K562 (cell line): ENCODE measurements around the gene WDR31. TPM values are rescaled to one million over a fixed set of nuclear protein-coding genes. Genes with fewer than 3 reads are reported as not detected.

Experiments used
- ATAC-seq: fragments of 200-7000 bp; cut with Tn5 transposase; 3 replicates; pipeline ENCODE4 v1.9.1; 2020; ENCODE audit warnings: moderate library complexity
- BruUV-seq: library from RNA; stranded (reverse); fragments of 400-500 nt; replicated peaks from 2 replicates; lab custom pipeline; 2021; lab: Mats Ljungman, UMichigan
- CTCF ChIA-PET: fragments of 300-600 bp; formaldehyde crosslinking; extraction: SDS; loops from one replicate; lab custom pipeline; 2021; ENCODE audit warnings: low intra/inter-chr PET ratio; lab: Yijun Ruan, JAX
- POLR2A ChIA-PET: fragments of 300-600, 350-650 bp; sonication (Branson Sonifier 250); formaldehyde crosslinking; extraction: SDS; loops from one replicate; lab custom pipeline; 2021; ENCODE audit warnings: antibody characterized with exemption, inconsistent platforms; lab: Yijun Ruan, JAX
- DNase-seq, 4 experiments: peaks; one replicate each; pipeline versions ENCODE4 v3.0.0 to v3.0.0-alpha.2; 2011 to 2018; ENCODE audit warnings: low spot score in 3 of 4, mixed read lengths in 3 of 4; ENCODE audit errors: extremely low read depth in 1 of 4
- FAIRE-seq: peaks from 2 replicates; lab custom pipeline; 2011; peaks lifted over from hg19 to GRCh38; lab: Jason Lieb, UNC
- H2AFZ ChIP-seq: 2 replicates; pipeline ENCODE4 v1.6.0; 2011; ENCODE audit warnings: low read depth, low read length, control low read depth, inconsistent platforms
- H3K27ac ChIP-seq: fragments of 200-600 bp; 3 replicates; pipeline ENCODE4 v1.8.0; 2011; ENCODE audit warnings: low read depth, mild to moderate bottlenecking, control low read depth, inconsistent platforms, low read length, moderate library complexity, mixed read lengths; ENCODE audit errors: extremely low read depth
- H3K27me3 ChIP-seq, 2 experiments: fragments of 300-600 bp in 1 of 2; 2 replicates in 1 of 2; 3 replicates in 1 of 2; pipeline versions ENCODE4 v1.6.0 to v1.8.0; 2011; ENCODE audit warnings: inconsistent platforms in 2 of 2, low read length in 2 of 2, mild to moderate bottlenecking in 1 of 2, mixed read lengths in 1 of 2, moderate library complexity in 1 of 2; ENCODE audit not compliant: control insufficient read depth in 2 of 2, insufficient read depth in 2 of 2
- H3K36me3 ChIP-seq: fragments of 300-600 bp; 3 replicates; pipeline ENCODE4 v1.8.0; 2011; ENCODE audit warnings: mild to moderate bottlenecking, low read length, inconsistent platforms; ENCODE audit not compliant: control insufficient read depth, insufficient read depth
- H3K4me1 ChIP-seq, 2 experiments: fragments of 200-600 bp in 1 of 2; replicated peaks in 1 of 2; 2 replicates in 1 of 2; 3 replicates in 1 of 2; pipeline versions ENCODE4 v1.5.1 to v1.8.0; 2011; ENCODE audit warnings: inconsistent platforms in 2 of 2, low read length in 2 of 2, mild to moderate bottlenecking in 1 of 2, mixed read lengths in 1 of 2, moderate library complexity in 1 of 2; ENCODE audit not compliant: control insufficient read depth in 2 of 2, insufficient read depth in 2 of 2
- H3K4me2 ChIP-seq: 2 replicates; pipeline ENCODE4 v1.6.1; 2011; ENCODE audit warnings: low read length, control low read depth, inconsistent platforms, mixed read lengths; ENCODE audit not compliant: insufficient read depth
- H3K4me3 ChIP-seq: fragments of 200-600 bp; sonication (generic), shearing (Covaris generic); 2 replicates; pipeline ENCODE4 v1.5.1; 2016; ENCODE audit warnings: control low read depth, inconsistent platforms
- H3K79me2 ChIP-seq: fragments of 200-600 bp; 3 replicates; pipeline ENCODE4 v1.8.0; 2011; ENCODE audit warnings: low read length, inconsistent platforms; ENCODE audit not compliant: control insufficient read depth, insufficient read depth
- H3K9ac ChIP-seq, 2 experiments: 2 replicates each; pipeline versions ENCODE4 v1.6.0 to v1.6.1; 2011; ENCODE audit warnings: low read depth in 2 of 2, low read length in 2 of 2, control low read depth in 1 of 2, inconsistent platforms in 1 of 2, mild to moderate bottlenecking in 1 of 2, mixed read lengths in 1 of 2; ENCODE audit not compliant: insufficient read depth in 1 of 2
- H3K9me1 ChIP-seq: one replicate; pipeline ENCODE4 v1.6.0; 2011; ENCODE audit warnings: inconsistent platforms, mild to moderate bottlenecking, low read length, moderate library complexity; ENCODE audit not compliant: control insufficient read depth, insufficient read depth
- H3K9me3 ChIP-seq: replicated peaks from 2 replicates; pipeline ENCODE4 v1.5.1; 2011; ENCODE audit warnings: low read depth, low read length, inconsistent platforms; ENCODE audit not compliant: control insufficient read depth, insufficient read depth
- H4K20me1 ChIP-seq: replicated peaks from 2 replicates; pipeline ENCODE4 v1.6.1; 2011; ENCODE audit warnings: low read length, inconsistent platforms, mixed read lengths; ENCODE audit not compliant: control insufficient read depth, insufficient read depth
- ATF3 ChIP-seq, 2 experiments: fragments of 450-650 bp in 1 of 2; sonication (generic) in 1 of 2; formaldehyde crosslinking in 1 of 2; IDR thresholded peaks in 1 of 2; conservative IDR thresholded peaks in 1 of 2; 2 replicates each; pipeline versions ENCODE4 v1.6.1 to v1.8.1; 2016 to 2023; ENCODE audit warnings: mild to moderate bottlenecking in 2 of 2, moderate library complexity in 2 of 2, inconsistent platforms in 1 of 2, missing genetic modification reagents in 1 of 2
- CEBPB ChIP-seq: fragments of 450-650 bp; IDR thresholded peaks from 2 replicates; pipeline ENCODE4 v1.6.1; 2016; ENCODE audit warnings: missing genetic modification characterization, missing compliant biosample characterization
- FOXJ2 ChIP-seq: fragments of 200-800 bp; sonication (Bioruptor generic); IDR thresholded peaks from 2 replicates; pipeline ENCODE4 v1.6.1; 2016; ENCODE audit warnings: missing genetic modification characterization, missing compliant biosample characterization
- NFE2 ChIP-seq: IDR thresholded peaks from 2 replicates; pipeline ENCODE4 v1.6.1; 2014; ENCODE audit warnings: antibody characterized with exemption, low read depth
- POLR2A ChIP-seq: fragments of 450-650 bp; conservative IDR thresholded peaks from 2 replicates; pipeline ENCODE4 v1.6.1; 2016
- TRIM24 ChIP-seq, 2 experiments: fragments of 450-650 bp; IDR thresholded peaks; 2 replicates each; pipeline ENCODE4 v1.6.1; 2016
- ZNF316 ChIP-seq: fragments of 450-650 bp; IDR thresholded peaks from 2 replicates; pipeline ENCODE4 v1.6.1; 2016
- ZNF431 ChIP-seq: sonication (generic); formaldehyde crosslinking; IDR thresholded peaks from 2 replicates; pipeline ENCODE4 v1.8.0; 2022; ENCODE audit warnings: mild to moderate bottlenecking, missing genetic modification reagents
- ZNF592 ChIP-seq: fragments of 450-650 bp; IDR thresholded peaks from 2 replicates; pipeline ENCODE4 v1.6.1; 2017; ENCODE audit warnings: antibody characterized with exemption, mild to moderate bottlenecking
- ZNF830 ChIP-seq: fragments of 250-450 bp; sonication (Bioruptor Pico); IDR thresholded peaks from 2 replicates; pipeline ENCODE4 v1.5.0; 2021; ENCODE audit warnings: mild to moderate bottlenecking
- WGBS: fragments of 100-300 bp; shearing (Covaris generic); methylation state at CpG from one replicate; pipeline ENCODE4 v1.1.6; 2016; ENCODE audit warnings: low coverage, mixed read lengths; ENCODE audit not compliant: insufficient coverage; ENCODE audit errors: missing lambda C conversion rate; 5-methylcytosine and 5-hydroxymethylcytosine counted together
- in situ Hi-C: fragments of 300-500 bp; cut with MboI; formaldehyde crosslinking; loops from 4 replicates; pipeline ENCODE4 v1.15.0; 2018; ENCODE audit warnings: inconsistent platforms, mixed read lengths
- intact Hi-C: fragments of 100-400 bp; cut with micrococcal nuclease; formaldehyde crosslinking; loops from 2 replicates; pipeline ENCODE4 v1.14.2; 2022
- polyA plus RNA-seq, 8 experiments: library from polyadenylated mRNA; depleted of rRNA in 4 of 8; stranded (reverse) in 5 of 8; unstranded in 3 of 8; fragments of >200 nt; fragmentation: Nextera tagmentation in 2 of 8; fragmentation: Illumina TruSeq in 1 of 8; extraction: Ambion mirVana in 2 of 8; extraction: Trizol in 1 of 8; gene quantifications; 2 replicates each; pipeline versions ENCODE4 v1.2.1 to v1.2.3, GENCODE V29; 2011 to 2014; ENCODE audit warnings: inconsistent platforms in 1 of 8, missing spikeins in 1 of 8
- total RNA-seq, 7 experiments: library from RNA; depleted of rRNA in 6 of 7; stranded (reverse); fragments of >200 nt in 6 of 7; fragmentation: Illumina TruSeq in 2 of 7; extraction: Trizol in 2 of 7; gene quantifications; 2 replicates each; pipeline versions ENCODE4 v1.2.1 to v1.2.3, GENCODE V29; 2011 to 2021; ENCODE audit warnings: low replicate concordance in 1 of 7

Gene WDR31
- total and polyA plus RNA-seq, 9 of the 15 experiments (the other 6 are each of a cell fraction or from before 2014, with no cell fraction given): 0.35 to 1.8 (median 0.95) TPM

- ChIA-PET POLR2A (interaction anchor here (0.6 to 2.1 kb wide), 3 partner anchors 9 to 231 kb away, joined by 3 to 6 read pairs (median 3); no protein-coding TSS in a partner anchor), CTCF (no interaction called here)
- WGBS: 93% methylated on average over 7 of the region's 7 CpGs
- H4K20me1 ChIP-seq: 0 out of 2 replicates have a peak, but pooled peaks cover 3% of the 10 kb centered on the region
- H3K9ac ChIP-seq: no peak overlapping the region
- H3K27me3 ChIP-seq: peaks cover 6 to 13% of the 10 kb centered on the region in 2 experiments; a peak in 4 of 5 replicates
- peaks cover 53% of the 10 kb centered on the region for H3K36me3 ChIP-seq
- ATAC-seq (no peak), FAIRE-seq (no peak), DNase-seq (no peak)
- H3K4me1 ChIP-seq: peaks cover 5 to 9% of the 10 kb centered on the region in 2 experiments; a peak in 4 of 5 replicates
- H2AFZ ChIP-seq: no peak overlapping the region
- H3K79me2 ChIP-seq: no peaks in the 10 kb centered on the region
- intact Hi-C loops: no loop called here
- in situ Hi-C loops: no loop called here
- no peaks in the 10 kb centered on the region for H3K9me3 ChIP-seq
- no peak overlapping the region for H3K27ac ChIP-seq
- no TSS peak for BruUV-seq
- no peak overlapping the region for H3K4me3 ChIP-seq
- TF ChIP-seq POLR2A (peak; percentile 38; the same call in 1 of the 2 replicates), ZNF830 (CRISPR knock-in tag) (no peak)
- no peak overlapping the region for H3K4me2 ChIP-seq
- H3K9me1 ChIP-seq: no peaks in the 10 kb centered on the region
These were observed 46.7 kb downstream of the WDR31 start for GRCh38 chr9:113293285-113293878.

- intact Hi-C loops (no loop called here), in situ Hi-C loops (no loop called here)
- DNase-seq (no peak), FAIRE-seq (no peak), ATAC-seq (0 out of 3 replicates have a peak, but pooled peaks have one; percentile 21)
- BruUV-seq: no TSS peak
- H3K27me3 ChIP-seq: no peaks in the 10 kb centered on the region
- 81% methylated on average over 6 of the region's 6 CpGs for WGBS
- H3K4me1 ChIP-seq: peaks cover 0 to 5% of the 10 kb centered on the region in 2 experiments; a peak in 2 of 5 replicates
- no peaks in the 10 kb centered on the region for H3K9me3 ChIP-seq
- CTCF ChIA-PET: no interaction called here
- H3K27ac ChIP-seq: peak overlapping the region; percentile 53; the same call in 1 of the 3 replicates
- H4K20me1 ChIP-seq: 0 out of 2 replicates have a peak, but pooled peaks cover 3% of the 10 kb centered on the region
- no peak overlapping the region for H3K9ac ChIP-seq
- H3K9me1 ChIP-seq: no peaks in the 10 kb centered on the region
- H3K4me3 ChIP-seq: no peak overlapping the region
- no peaks in the 10 kb centered on the region for H3K79me2 ChIP-seq
- POLR2A ChIA-PET: interaction anchor here (0.5 to 2.0 kb wide), 7 partner anchors 9 to 840 kb away, joined by 3 to 8 read pairs (median 4); partner anchors contain the start of genes CDC26 and PRPF4
- no peak overlapping the region for H3K4me2 ChIP-seq
- H3K36me3 ChIP-seq: peaks cover 80% of the 10 kb centered on the region
- H2AFZ ChIP-seq: no peak overlapping the region
- no peak for TF ChIP-seq ATF3 (IDR thresholded peaks at IDR 0.05)
- TF ChIP-seq ATF3 (CRISPR knock-in tag; conservative IDR thresholded peaks at IDR 0.05): no peak
- TF ChIP-seq ZNF316: peak; percentile 28; the same call in 1 of the 2 replicates
- TF ChIP-seq ZNF431 (CRISPR knock-in tag): no peak
- no peak for TF ChIP-seq TRIM24 (IDR thresholded peaks at IDR 0.05)
- peak; percentile 77 for TF ChIP-seq CEBPB (tag)
- peak; percentile 39; the same call in 1 of the 2 replicates for TF ChIP-seq NFE2
- peak; percentile 85 for TF ChIP-seq FOXJ2 (tag)
- peak; percentile 66 for TF ChIP-seq ZNF592
These were observed 49.9 kb downstream of the WDR31 start for GRCh38 chr9:113290052-113290607.
